Measurements from ENCODE around the gene PRPF40A.

PRPF40A gene

DNA sequence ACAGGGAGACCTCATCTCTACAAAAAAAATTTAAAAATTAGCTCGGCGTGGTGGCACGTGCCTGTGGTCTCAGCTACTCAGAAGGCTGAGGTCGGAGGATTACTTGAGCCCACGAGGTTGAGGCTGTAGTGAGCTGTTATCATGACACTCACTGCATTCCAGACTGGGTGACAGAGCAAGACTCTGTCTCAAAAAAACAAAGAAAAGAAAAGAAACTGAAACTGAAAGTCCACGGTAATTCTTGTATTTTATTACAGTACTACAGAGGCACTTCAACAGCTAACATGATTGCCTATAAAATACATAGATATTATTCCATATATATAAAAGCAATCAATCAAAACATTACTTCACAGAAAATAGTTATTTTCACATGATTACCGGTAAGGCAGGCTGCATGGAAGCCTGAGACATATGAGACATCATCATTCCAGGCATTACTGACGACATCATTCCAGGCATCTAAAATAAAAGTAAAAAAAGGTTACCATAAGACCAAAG, 23.1 kb downstream of the PRPF40A start:
- ATAC-seq, result peak; percentile 87

DNA sequence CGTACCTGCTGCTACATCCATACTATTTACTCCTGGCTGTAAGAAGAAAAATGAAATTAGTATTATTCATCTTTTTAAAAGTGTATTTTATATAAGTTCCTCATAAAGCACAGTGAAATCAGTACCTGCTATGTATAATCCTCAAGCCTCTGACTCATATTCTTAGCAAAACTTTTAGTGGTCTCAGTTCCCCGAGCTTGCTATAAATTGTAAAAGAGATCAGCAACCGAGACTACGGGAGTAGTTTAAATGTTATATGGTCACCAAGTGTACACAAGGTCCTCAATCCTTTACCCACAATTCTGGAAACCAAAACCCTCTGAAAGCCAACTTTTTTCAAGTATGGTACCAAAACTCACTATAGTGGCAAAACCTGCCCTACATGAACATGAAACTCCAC, 24.2 kb downstream of the PRPF40A start:
- H3K27me3 Mint-ChIP-seq, result no peaks in the 10 kb centered on the region
- no peak overlapping the region for H3K27ac Mint-ChIP-seq
- peak; percentile 91 for ATAC-seq
- no peaks in the 10 kb centered on the region for H3K9me3 Mint-ChIP-seq
- H3K4me3 Mint-ChIP-seq, result no peak overlapping the region
- DNase-seq, result no peak
- H3K4me1 Mint-ChIP-seq, result peaks cover 33% of the 10 kb centered on the region

More for the DNA sequence above, 23.1 kb downstream of the PRPF40A start:
- H3K4me1 Mint-ChIP-seq, result peaks cover 33% of the 10 kb centered on the region
- H3K27ac Mint-ChIP-seq, result peak overlapping the region; percentile 86 to 90
- peak overlapping the region; percentile 78 for H3K4me3 Mint-ChIP-seq
- peak in 1 of 2 donors; percentile 38 for DNase-seq
- H3K27me3 Mint-ChIP-seq, result no peaks in the 10 kb centered on the region
- no peaks in the 10 kb centered on the region for H3K9me3 Mint-ChIP-seq

- no peak for ATAC-seq
- H3K27me3 Mint-ChIP-seq, result no peaks in the 10 kb centered on the region
Observed at GRCh38 chr2:152686321-152686720, 30.9 kb downstream of the PRPF40A start.

GRCh38 chr2:152683400-152683799, 33.9 kb downstream of the PRPF40A start:
- no peaks in the 10 kb centered on the region for H3K9me3 Mint-ChIP-seq
- H3K4me3 Mint-ChIP-seq, result no peak overlapping the region
- no peak for DNase-seq
- ATAC-seq, result no peak
- no peaks in the 10 kb centered on the region for H3K27me3 Mint-ChIP-seq
- H3K4me1 Mint-ChIP-seq, result peaks cover 18% of the 10 kb centered on the region
- H3K27ac Mint-ChIP-seq, result no peak overlapping the region

More at GRCh38 chr2:152686321-152686720, 30.9 kb downstream of the PRPF40A start:
- H3K4me3 Mint-ChIP-seq, result no peak overlapping the region
- no peaks in the 10 kb centered on the region for H3K9me3 Mint-ChIP-seq
- H3K27ac Mint-ChIP-seq, result peak overlapping the region in 1 of 2 donors; percentile 4
- H3K4me1 Mint-ChIP-seq, result peaks cover 23% of the 10 kb centered on the region
- DNase-seq, result no peak

DNA sequence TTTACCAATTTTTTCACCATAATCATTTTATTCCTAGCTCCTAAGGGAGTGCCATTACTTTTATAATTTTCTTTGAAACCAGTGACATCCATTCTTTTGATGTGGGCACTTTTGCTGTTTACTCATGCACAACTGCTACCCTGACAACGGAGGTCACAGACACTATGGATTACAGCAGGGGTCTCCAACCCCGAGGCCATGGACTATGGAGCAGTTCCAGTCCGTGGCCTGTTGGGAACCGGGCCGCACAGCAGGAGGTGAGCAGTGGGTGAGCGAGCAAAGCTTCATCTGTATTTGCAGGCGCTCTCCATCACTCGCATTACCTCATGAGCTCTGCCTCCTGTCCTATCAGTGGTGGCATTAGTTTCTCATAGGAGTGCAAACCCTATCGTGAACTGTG, 34.6 kb downstream of the PRPF40A start:
- ATAC-seq (no peak), DNase-seq (no peak)
- no peak overlapping the region for H3K4me3 Mint-ChIP-seq
- peaks cover 18% of the 10 kb centered on the region for H3K4me1 Mint-ChIP-seq
- H3K9me3 Mint-ChIP-seq, result no peaks in the 10 kb centered on the region
- H3K27ac Mint-ChIP-seq, result no peak overlapping the region
- no peaks in the 10 kb centered on the region for H3K27me3 Mint-ChIP-seq

- Mint-ChIP-seq H3K27ac (no peak overlapping the region), H3K4me3 (no peak overlapping the region), H3K4me1 (peaks cover 6% of the 10 kb centered on the region), H3K27me3 (no peaks in the 10 kb centered on the region), H3K9me3 (no peaks in the 10 kb centered on the region)
- no peak for ATAC-seq
- no peak for DNase-seq
Observed at GRCh38 chr2:152678808-152679207, 38.5 kb downstream of the PRPF40A start.

GRCh38 chr2:152676461-152676860, 40.8 kb downstream of the PRPF40A start:
- no peak overlapping the region for H3K27ac Mint-ChIP-seq
- no peak overlapping the region for H3K4me3 Mint-ChIP-seq
- no peak for ATAC-seq
- no peaks in the 10 kb centered on the region for H3K27me3 Mint-ChIP-seq
- H3K4me1 Mint-ChIP-seq, result no peaks in the 10 kb centered on the region
- DNase-seq, result no peak
- H3K9me3 Mint-ChIP-seq, result no peaks in the 10 kb centered on the region

DNA sequence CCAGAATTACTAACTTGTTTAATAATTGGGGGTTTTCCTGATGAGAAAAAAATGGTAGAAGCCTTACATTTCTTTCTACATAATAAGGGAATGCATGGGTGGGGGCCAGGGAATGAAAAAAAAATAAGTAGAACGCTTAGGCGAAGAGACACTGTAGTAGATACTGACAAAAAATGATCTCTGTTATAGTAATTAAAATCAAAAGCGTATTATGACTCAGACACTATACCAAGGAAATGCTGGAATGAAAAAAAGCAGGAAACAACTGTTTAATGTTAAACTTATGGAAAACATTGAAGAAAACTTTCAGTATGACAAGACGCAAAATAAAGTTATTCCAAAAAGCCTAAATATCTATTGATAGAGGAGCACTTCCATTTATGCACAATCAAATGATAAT, 42.9 kb downstream of the PRPF40A start:
- H3K4me1 Mint-ChIP-seq, result no peaks in the 10 kb centered on the region
- H3K9me3 Mint-ChIP-seq, result no peaks in the 10 kb centered on the region
- no peak overlapping the region for H3K27ac Mint-ChIP-seq
- DNase-seq (no peak), ATAC-seq (no peak)
- no peak overlapping the region for H3K4me3 Mint-ChIP-seq
- H3K27me3 Mint-ChIP-seq, result no peaks in the 10 kb centered on the region

GRCh38 chr2:152664725-152665124, 52.5 kb downstream of the PRPF40A start:
- Mint-ChIP-seq H3K27ac (no peak overlapping the region), H3K4me3 (no peak overlapping the region), H3K9me3 (no peaks in the 10 kb centered on the region), H3K27me3 (no peaks in the 10 kb centered on the region), H3K4me1 (no peaks in the 10 kb centered on the region)
- DNase-seq (no peak), ATAC-seq (no peak)

DNA sequence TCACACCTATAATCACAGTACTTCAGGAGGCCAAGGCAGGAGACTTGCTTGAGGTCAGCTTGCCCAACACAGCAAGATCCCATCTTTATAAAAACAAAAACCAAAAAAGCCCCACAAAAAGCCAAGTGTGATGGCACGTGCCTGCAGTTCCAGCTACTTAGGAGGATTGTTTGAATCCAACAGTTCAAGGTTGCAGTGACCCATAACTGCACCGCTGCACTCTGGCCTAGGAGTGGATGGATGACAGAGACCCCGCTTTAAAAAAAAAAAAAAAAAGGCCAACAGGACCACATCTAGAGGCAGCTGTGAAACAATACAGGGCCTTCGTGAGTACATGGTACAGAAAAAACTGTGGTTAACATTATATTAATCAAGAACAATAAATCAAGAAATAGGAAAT, 56.2 kb downstream of the PRPF40A start:
- H3K9me3 Mint-ChIP-seq, result no peaks in the 10 kb centered on the region
- no peak overlapping the region for H3K27ac Mint-ChIP-seq
- H3K4me3 Mint-ChIP-seq, result no peak overlapping the region
- ATAC-seq, result no peak
- H3K4me1 Mint-ChIP-seq, result peaks cover 20% of the 10 kb centered on the region
- no peak for DNase-seq
- H3K27me3 Mint-ChIP-seq, result no peaks in the 10 kb centered on the region

GRCh38 chr2:152658221-152658620, 59.0 kb downstream of the PRPF40A start:
- no peak overlapping the region for H3K4me3 Mint-ChIP-seq

DNA sequence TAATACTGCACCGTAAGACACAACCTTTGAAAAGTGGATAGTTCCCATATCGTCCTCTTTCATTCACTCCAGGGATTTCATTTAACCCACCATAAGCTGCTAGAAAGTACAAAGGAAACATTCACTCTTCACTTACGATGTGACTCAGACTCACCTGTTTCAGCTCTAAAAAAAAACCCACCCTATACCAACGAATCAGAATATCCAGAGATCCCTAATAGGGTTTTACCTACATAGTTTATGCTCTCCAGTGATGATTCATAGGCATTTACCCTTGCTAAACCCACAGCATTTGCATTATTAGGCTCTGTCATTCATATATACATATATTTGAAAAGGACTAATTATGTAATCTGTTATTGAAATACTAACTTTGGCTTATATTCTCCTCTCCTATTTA, 60.2 kb downstream of the PRPF40A start:
- Mint-ChIP-seq H3K27ac (peak overlapping the region; percentile 24 to 89), H3K27me3 (no peaks in the 10 kb centered on the region), H3K4me3 (peak overlapping the region; percentile 44 to 55), H3K4me1 (peaks cover 23% of the 10 kb centered on the region), H3K9me3 (no peaks in the 10 kb centered on the region)
- peak; percentile 93 for ATAC-seq
- DNase-seq, result no peak

More at GRCh38 chr2:152658221-152658620, 59.0 kb downstream of the PRPF40A start:
- Mint-ChIP-seq H3K27me3 (no peaks in the 10 kb centered on the region), H3K4me1 (peaks cover 23% of the 10 kb centered on the region), H3K27ac (no peak overlapping the region), H3K9me3 (no peaks in the 10 kb centered on the region)
- DNase-seq (no peak), ATAC-seq (no peak)

DNA sequence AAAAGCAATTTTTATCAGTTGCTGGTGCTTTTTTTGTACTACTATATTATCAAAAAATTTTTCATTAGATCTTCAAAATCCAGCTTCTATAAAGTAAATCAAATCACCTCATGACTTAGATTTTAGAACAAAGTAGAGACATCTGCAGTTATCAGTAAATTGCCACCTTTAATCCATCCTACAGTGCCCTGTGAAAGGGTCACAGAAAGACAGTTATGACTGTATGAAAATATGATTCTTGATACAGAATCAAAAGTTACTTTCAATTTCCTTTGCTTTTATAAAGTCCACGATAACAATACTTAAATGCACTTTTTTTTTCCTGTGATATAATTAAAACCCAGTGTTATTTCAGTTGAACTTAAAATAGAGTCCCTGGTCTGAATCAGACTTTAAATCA, 61.4 kb downstream of the PRPF40A start:
- DNase-seq (no peak), ATAC-seq (peak; percentile 82)
- Mint-ChIP-seq H3K9me3 (no peaks in the 10 kb centered on the region), H3K27ac (no peak overlapping the region), H3K4me1 (peaks cover 23% of the 10 kb centered on the region), H3K27me3 (no peaks in the 10 kb centered on the region), H3K4me3 (peak overlapping the region in 1 of 2 donors; percentile 42)

DNA sequence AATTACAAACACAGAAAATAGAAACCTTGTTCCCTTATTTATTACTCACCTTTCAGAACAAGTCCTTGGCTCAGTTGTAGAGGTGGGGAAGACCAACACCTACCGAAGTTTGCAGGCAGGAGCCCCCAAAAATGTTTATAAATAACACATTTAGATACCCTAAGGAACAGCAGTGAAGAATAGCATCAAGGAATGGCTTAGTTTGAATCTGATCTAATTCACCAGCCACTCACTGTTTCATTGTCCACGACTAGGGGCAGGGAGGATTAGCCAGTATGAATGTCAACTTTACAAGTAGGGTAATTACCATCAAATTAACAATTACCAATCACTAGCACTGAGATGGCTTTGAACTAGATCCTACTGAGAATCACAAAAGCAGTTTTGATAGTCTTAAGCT, 65.4 kb downstream of the PRPF40A start:
- no peak overlapping the region for H3K27ac Mint-ChIP-seq
- H3K9me3 Mint-ChIP-seq, result no peaks in the 10 kb centered on the region
- H3K4me1 Mint-ChIP-seq, result peaks cover 10% of the 10 kb centered on the region
- no peaks in the 10 kb centered on the region for H3K27me3 Mint-ChIP-seq
- no peak for DNase-seq
- ATAC-seq, result no peak
- H3K4me3 Mint-ChIP-seq, result no peak overlapping the region

DNA sequence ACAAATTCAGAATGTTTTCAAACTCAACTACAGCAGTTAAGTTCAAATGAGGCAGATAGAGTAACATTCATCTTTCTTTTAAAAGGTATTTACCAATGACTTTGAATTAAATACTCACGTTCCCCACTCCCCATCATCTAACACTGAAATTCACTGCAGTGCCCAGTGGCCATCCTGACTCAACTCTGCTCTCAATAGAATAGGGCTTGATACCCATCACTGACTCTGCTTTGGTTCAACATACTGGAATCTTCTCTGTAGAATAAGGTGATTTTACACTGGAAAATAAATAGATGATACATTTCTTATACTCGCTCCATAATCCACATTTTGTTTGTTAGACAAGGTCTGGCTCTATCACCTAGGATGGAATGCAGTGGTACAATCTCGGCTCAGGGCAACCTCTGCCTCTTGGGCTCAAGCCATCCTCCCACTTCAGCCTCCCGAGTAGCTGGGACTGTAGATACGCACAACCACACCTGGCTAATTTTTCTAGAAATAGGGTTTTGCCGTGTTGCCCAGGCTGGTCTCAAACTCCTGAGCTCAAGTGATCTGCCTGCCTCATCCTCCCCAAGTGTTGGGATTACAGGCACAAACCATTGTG, 66.4 kb downstream of the PRPF40A start:
- no peak for DNase-seq
- Mint-ChIP-seq H3K4me1 (peaks cover under 1% of the 10 kb centered on the region), H3K4me3 (no peak overlapping the region), H3K27me3 (no peaks in the 10 kb centered on the region), H3K9me3 (no peaks in the 10 kb centered on the region), H3K27ac (peak overlapping the region; percentile 55 to 57)
- ATAC-seq, result no peak

DNA sequence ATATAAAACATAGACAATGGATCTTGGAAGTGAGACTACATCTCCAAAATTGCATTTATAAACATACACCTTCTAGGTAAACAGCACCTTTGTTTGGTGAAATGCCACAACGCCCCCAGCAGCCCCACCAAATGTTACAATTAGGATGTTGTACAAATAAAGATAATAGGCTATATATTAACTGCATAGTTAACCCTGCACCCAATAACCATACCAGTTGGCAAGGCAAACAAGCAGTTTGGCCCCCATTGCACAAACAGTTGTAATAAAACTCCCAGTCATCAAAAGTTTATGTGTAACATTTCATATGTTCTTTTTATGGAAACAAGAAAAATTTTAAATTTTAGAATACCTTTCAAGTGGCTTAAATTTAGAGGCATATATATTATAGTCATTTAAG, 67.3 kb downstream of the PRPF40A start:
- H3K27ac Mint-ChIP-seq, result no peak overlapping the region

DNA sequence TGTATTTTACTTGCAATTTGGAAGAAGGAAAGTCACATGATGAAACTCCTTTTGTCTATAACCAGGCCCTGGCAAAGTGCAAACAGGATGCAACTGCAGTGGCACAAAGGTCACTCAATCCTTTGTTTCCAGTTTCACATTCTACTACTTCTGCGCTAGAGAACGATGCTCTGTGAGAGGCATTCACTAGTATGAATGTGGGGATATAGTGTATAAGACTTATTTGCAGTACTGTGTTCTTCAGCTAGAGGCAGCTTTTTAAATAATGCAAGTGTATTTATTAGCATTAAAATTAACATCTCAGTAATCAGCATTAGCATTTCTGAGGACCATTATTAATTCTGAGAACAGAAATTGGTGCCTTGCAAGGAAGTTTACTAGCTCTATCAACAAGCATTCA, 68.9 kb downstream of the PRPF40A start:
- DNase-seq (no peak), ATAC-seq (no peak)
- Mint-ChIP-seq H3K4me3 (no peak overlapping the region), H3K9me3 (no peaks in the 10 kb centered on the region), H3K27ac (no peak overlapping the region), H3K4me1 (no peaks in the 10 kb centered on the region), H3K27me3 (no peaks in the 10 kb centered on the region)

More for the DNA sequence above, 67.3 kb downstream of the PRPF40A start:
- Mint-ChIP-seq H3K27me3 (no peaks in the 10 kb centered on the region), H3K9me3 (no peaks in the 10 kb centered on the region), H3K4me3 (no peak overlapping the region), H3K4me1 (no peaks in the 10 kb centered on the region)
- DNase-seq (no peak), ATAC-seq (no peak)

All from stimulated activated naive CD8-positive, alpha-beta T cell treated with anti-CD3 and anti-CD28 coated beads, Interleukin-15, amount 100 ng/mL, for 72 hours (primary cell).